K562 (cell line): ENCODE results near the gene CDH1. TPM values are rescaled to one million over a fixed set of nuclear protein-coding genes. Genes with fewer than 3 reads are reported as not detected.

Experiments used
- ATAC-seq: fragments of 200-7000 bp; cut with Tn5 transposase; 3 replicates; pipeline ENCODE4 v1.9.1; 2020; ENCODE audit warnings: moderate library complexity
- BruUV-seq: library from RNA; stranded (reverse); fragments of 400-500 nt; replicated peaks from 2 replicates; lab custom pipeline; 2021; lab: Mats Ljungman, UMichigan
- CTCF ChIA-PET: fragments of 300-600 bp; formaldehyde crosslinking; extraction: SDS; loops from one replicate; lab custom pipeline; 2021; ENCODE audit warnings: low intra/inter-chr PET ratio; lab: Yijun Ruan, JAX
- POLR2A ChIA-PET: fragments of 300-600, 350-650 bp; sonication (Branson Sonifier 250); formaldehyde crosslinking; extraction: SDS; loops from one replicate; lab custom pipeline; 2021; ENCODE audit warnings: antibody characterized with exemption, inconsistent platforms; lab: Yijun Ruan, JAX
- DNase-seq, 4 experiments: peaks; one replicate each; pipeline versions ENCODE4 v3.0.0 to v3.0.0-alpha.2; 2011 to 2018; ENCODE audit warnings: low spot score in 3 of 4, mixed read lengths in 3 of 4; ENCODE audit errors: extremely low read depth in 1 of 4
- FAIRE-seq: peaks from 2 replicates; lab custom pipeline; 2011; peaks lifted over from hg19 to GRCh38; lab: Jason Lieb, UNC
- H2AFZ ChIP-seq: 2 replicates; pipeline ENCODE4 v1.6.0; 2011; ENCODE audit warnings: low read depth, low read length, control low read depth, inconsistent platforms
- H3K27ac ChIP-seq: fragments of 200-600 bp; 3 replicates; pipeline ENCODE4 v1.8.0; 2011; ENCODE audit warnings: low read depth, mild to moderate bottlenecking, control low read depth, inconsistent platforms, low read length, moderate library complexity, mixed read lengths; ENCODE audit errors: extremely low read depth
- H3K27me3 ChIP-seq, 2 experiments: fragments of 300-600 bp in 1 of 2; 2 replicates in 1 of 2; 3 replicates in 1 of 2; pipeline versions ENCODE4 v1.6.0 to v1.8.0; 2011; ENCODE audit warnings: inconsistent platforms in 2 of 2, low read length in 2 of 2, mild to moderate bottlenecking in 1 of 2, mixed read lengths in 1 of 2, moderate library complexity in 1 of 2; ENCODE audit not compliant: control insufficient read depth in 2 of 2, insufficient read depth in 2 of 2
- H3K36me3 ChIP-seq: fragments of 300-600 bp; 3 replicates; pipeline ENCODE4 v1.8.0; 2011; ENCODE audit warnings: mild to moderate bottlenecking, low read length, inconsistent platforms; ENCODE audit not compliant: control insufficient read depth, insufficient read depth
- H3K4me1 ChIP-seq, 2 experiments: fragments of 200-600 bp in 1 of 2; replicated peaks in 1 of 2; 2 replicates in 1 of 2; 3 replicates in 1 of 2; pipeline versions ENCODE4 v1.5.1 to v1.8.0; 2011; ENCODE audit warnings: inconsistent platforms in 2 of 2, low read length in 2 of 2, mild to moderate bottlenecking in 1 of 2, mixed read lengths in 1 of 2, moderate library complexity in 1 of 2; ENCODE audit not compliant: control insufficient read depth in 2 of 2, insufficient read depth in 2 of 2
- H3K4me2 ChIP-seq: 2 replicates; pipeline ENCODE4 v1.6.1; 2011; ENCODE audit warnings: low read length, control low read depth, inconsistent platforms, mixed read lengths; ENCODE audit not compliant: insufficient read depth
- H3K4me3 ChIP-seq: fragments of 200-600 bp; sonication (generic), shearing (Covaris generic); 2 replicates; pipeline ENCODE4 v1.5.1; 2016; ENCODE audit warnings: control low read depth, inconsistent platforms
- H3K79me2 ChIP-seq: fragments of 200-600 bp; 3 replicates; pipeline ENCODE4 v1.8.0; 2011; ENCODE audit warnings: low read length, inconsistent platforms; ENCODE audit not compliant: control insufficient read depth, insufficient read depth
- H3K9ac ChIP-seq, 2 experiments: 2 replicates each; pipeline versions ENCODE4 v1.6.0 to v1.6.1; 2011; ENCODE audit warnings: low read depth in 2 of 2, low read length in 2 of 2, control low read depth in 1 of 2, inconsistent platforms in 1 of 2, mild to moderate bottlenecking in 1 of 2, mixed read lengths in 1 of 2; ENCODE audit not compliant: insufficient read depth in 1 of 2
- H3K9me1 ChIP-seq: one replicate; pipeline ENCODE4 v1.6.0; 2011; ENCODE audit warnings: inconsistent platforms, mild to moderate bottlenecking, low read length, moderate library complexity; ENCODE audit not compliant: control insufficient read depth, insufficient read depth
- H3K9me3 ChIP-seq: replicated peaks from 2 replicates; pipeline ENCODE4 v1.5.1; 2011; ENCODE audit warnings: low read depth, low read length, inconsistent platforms; ENCODE audit not compliant: control insufficient read depth, insufficient read depth
- H4K20me1 ChIP-seq: replicated peaks from 2 replicates; pipeline ENCODE4 v1.6.1; 2011; ENCODE audit warnings: low read length, inconsistent platforms, mixed read lengths; ENCODE audit not compliant: control insufficient read depth, insufficient read depth
- GATA2 ChIP-seq: sonication (generic); formaldehyde crosslinking; IDR thresholded peaks from 2 replicates; pipeline ENCODE4 v1.4.0; 2020; ENCODE audit warnings: mild to moderate bottlenecking, missing genetic modification reagents
- HDAC3 ChIP-seq: fragments of 450-650 bp; IDR thresholded peaks from 2 replicates; pipeline ENCODE4 v1.6.1; 2018; ENCODE audit warnings: borderline replicate concordance, mild to moderate bottlenecking, moderate library complexity; ENCODE audit not compliant: partially characterized antibody
- ZBTB8A ChIP-seq: fragments of 450-650 bp; IDR thresholded peaks from 2 replicates; pipeline ENCODE4 v1.6.1; 2018; ENCODE audit warnings: mild to moderate bottlenecking, moderate library complexity; ENCODE audit not compliant: partially characterized antibody
- ZNF217 ChIP-seq: sonication (generic); formaldehyde crosslinking; IDR thresholded peaks from 2 replicates; pipeline ENCODE4 v1.8.0; 2022; ENCODE audit warnings: mild to moderate bottlenecking, missing genetic modification reagents
- ZNF24 ChIP-seq: fragments of 450-650 bp; IDR thresholded peaks from 2 replicates; pipeline ENCODE4 v1.6.1; 2016
- WGBS: fragments of 100-300 bp; shearing (Covaris generic); methylation state at CpG from one replicate; pipeline ENCODE4 v1.1.6; 2016; ENCODE audit warnings: low coverage, mixed read lengths; ENCODE audit not compliant: insufficient coverage; ENCODE audit errors: missing lambda C conversion rate; 5-methylcytosine and 5-hydroxymethylcytosine counted together
- in situ Hi-C: fragments of 300-500 bp; cut with MboI; formaldehyde crosslinking; loops from 4 replicates; pipeline ENCODE4 v1.15.0; 2018; ENCODE audit warnings: inconsistent platforms, mixed read lengths
- intact Hi-C: fragments of 100-400 bp; cut with micrococcal nuclease; formaldehyde crosslinking; loops from 2 replicates; pipeline ENCODE4 v1.14.2; 2022
- polyA plus RNA-seq, 8 experiments: library from polyadenylated mRNA; depleted of rRNA in 4 of 8; stranded (reverse) in 5 of 8; unstranded in 3 of 8; fragments of >200 nt; fragmentation: Nextera tagmentation in 2 of 8; fragmentation: Illumina TruSeq in 1 of 8; extraction: Ambion mirVana in 2 of 8; extraction: Trizol in 1 of 8; gene quantifications; 2 replicates each; pipeline versions ENCODE4 v1.2.1 to v1.2.3, GENCODE V29; 2011 to 2014; ENCODE audit warnings: inconsistent platforms in 1 of 8, missing spikeins in 1 of 8
- total RNA-seq, 7 experiments: library from RNA; depleted of rRNA in 6 of 7; stranded (reverse); fragments of >200 nt in 6 of 7; fragmentation: Illumina TruSeq in 2 of 7; extraction: Trizol in 2 of 7; gene quantifications; 2 replicates each; pipeline versions ENCODE4 v1.2.1 to v1.2.3, GENCODE V29; 2011 to 2021; ENCODE audit warnings: low replicate concordance in 1 of 7
- TF ChIP-seq, protein P1 (sequence below): fragments of 450-650 bp; conservative IDR thresholded peaks from 2 replicates; pipeline ENCODE4 v1.6.1; 2016; ENCODE audit warnings: missing genetic modification characterization, low read depth, mild to moderate bottlenecking, control low read depth, missing compliant biosample characterization

CDH1 gene
- total and polyA plus RNA-seq, 9 of the 15 experiments (the other 6 are each of a cell fraction or from before 2014, with no cell fraction given) = 0.01 to 0.69 TPM; not detected in 7

DNA sequence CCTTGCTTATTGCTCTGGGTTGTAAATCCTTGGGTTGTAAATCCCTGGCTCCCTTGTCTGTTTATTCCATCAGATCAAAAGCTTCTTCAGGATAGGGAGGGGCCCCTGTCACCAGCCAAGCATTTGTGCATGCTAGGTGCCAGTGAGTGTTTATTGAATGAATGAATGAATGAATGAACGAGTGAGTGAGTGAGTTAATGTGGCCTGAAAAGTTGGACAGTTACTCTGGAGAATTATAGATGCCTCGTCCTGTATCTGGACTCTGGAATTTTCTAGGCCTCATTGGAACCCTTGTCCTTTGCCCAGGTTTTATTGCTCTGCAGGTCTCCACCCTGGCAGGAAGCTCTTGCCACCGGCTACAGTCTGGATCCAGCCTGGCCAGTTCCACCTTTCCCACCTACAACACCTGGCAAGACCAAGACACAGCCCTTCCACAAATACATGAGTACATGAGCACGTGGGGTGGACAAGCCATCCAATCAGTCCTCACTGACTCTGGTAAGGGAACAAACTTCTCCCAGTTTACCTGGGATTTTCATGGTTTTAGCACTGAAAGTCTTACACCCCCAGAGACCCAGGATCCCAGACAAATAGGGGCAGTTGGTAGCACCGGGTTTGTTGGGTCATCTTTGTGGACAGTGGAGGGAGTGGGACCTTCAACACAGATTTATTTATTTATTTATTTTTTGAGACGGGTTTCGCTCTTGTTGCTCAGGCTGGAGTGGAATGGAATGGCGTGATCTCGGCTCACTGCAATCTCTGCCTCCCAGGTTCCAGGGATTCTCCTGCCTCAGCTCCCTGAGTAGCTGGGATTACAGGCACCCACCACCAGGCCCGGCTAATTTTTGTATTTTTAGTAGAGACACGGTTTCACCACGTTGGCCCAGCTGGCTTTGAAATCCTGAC lies 14.7 kb upstream of the CDH1 start:
- no TSS peak for BruUV-seq
- peak; percentile 83 for TF ChIP-seq ZNF24
- no peak for TF ChIP-seq ZBTB8A
- no peak for TF ChIP-seq HDAC3
- TF ChIP-seq, protein P1, sequence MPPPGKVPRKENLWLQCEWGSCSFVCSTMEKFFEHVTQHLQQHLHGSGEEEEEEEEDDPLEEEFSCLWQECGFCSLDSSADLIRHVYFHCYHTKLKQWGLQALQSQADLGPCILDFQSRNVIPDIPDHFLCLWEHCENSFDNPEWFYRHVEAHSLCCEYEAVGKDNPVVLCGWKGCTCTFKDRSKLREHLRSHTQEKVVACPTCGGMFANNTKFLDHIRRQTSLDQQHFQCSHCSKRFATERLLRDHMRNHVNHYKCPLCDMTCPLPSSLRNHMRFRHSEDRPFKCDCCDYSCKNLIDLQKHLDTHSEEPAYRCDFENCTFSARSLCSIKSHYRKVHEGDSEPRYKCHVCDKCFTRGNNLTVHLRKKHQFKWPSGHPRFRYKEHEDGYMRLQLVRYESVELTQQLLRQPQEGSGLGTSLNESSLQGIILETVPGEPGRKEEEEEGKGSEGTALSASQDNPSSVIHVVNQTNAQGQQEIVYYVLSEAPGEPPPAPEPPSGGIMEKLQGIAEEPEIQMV (tag) = no peak
- TF ChIP-seq ZNF217 (CRISPR knock-in tag) = no peak
- no peak for TF ChIP-seq GATA2 (CRISPR knock-in tag)
- in situ Hi-C loops (no loop called here), intact Hi-C loops (no loop called here)
- H3K27me3 ChIP-seq = no peaks in the 10 kb centered on the region
- ChIA-PET POLR2A (interaction anchor here (0.7 to 1.5 kb wide), 2 partner anchors 8 to 16 kb away, joined by 3 to 5 read pairs; no protein-coding TSS in a partner anchor), CTCF (interaction anchor here (0.7 kb wide), 1 partner anchor 517 kb away, joined by 3 read pairs; no protein-coding TSS in a partner anchor)
- peak overlapping the region; percentile 5; the same call in 1 of the 2 replicates for H2AFZ ChIP-seq
- FAIRE-seq = no peak
- no peak overlapping the region for H3K27ac ChIP-seq
- H3K4me2 ChIP-seq = no peak overlapping the region
- H3K36me3 ChIP-seq = no peaks in the 10 kb centered on the region
- H4K20me1 ChIP-seq = no peaks in the 10 kb centered on the region
- no peak for DNase-seq
- no peak overlapping the region for H3K4me3 ChIP-seq
- 68% methylated on average over 12 of the region's 12 CpGs for WGBS
- H3K79me2 ChIP-seq = no peaks in the 10 kb centered on the region
- H3K4me1 ChIP-seq = peaks cover 8 to 20% of the 10 kb centered on the region in 2 experiments; a peak in 4 of 5 replicates
- peak overlapping the region in 1 of 2 experiments; percentile 10; a peak in 1 of 4 replicates for H3K9ac ChIP-seq
- no peaks in the 10 kb centered on the region for H3K9me1 ChIP-seq
- H3K9me3 ChIP-seq = no peaks in the 10 kb centered on the region
- ATAC-seq = no peak
